Measurements from ENCODE around the gene DUSP19. TPM values are rescaled to one million over a fixed set of nuclear protein-coding genes. Genes with fewer than 3 reads are reported as not detected.

DUSP19 gene
- total RNA-seq, 1 experiment from 2014 or later = 1.8 TPM

- H3K9ac ChIP-seq (ENCODE audit: extremely low read depth, insufficient read length, low read length) = no peak overlapping the region
- TF ChIP-seq, protein P1, sequence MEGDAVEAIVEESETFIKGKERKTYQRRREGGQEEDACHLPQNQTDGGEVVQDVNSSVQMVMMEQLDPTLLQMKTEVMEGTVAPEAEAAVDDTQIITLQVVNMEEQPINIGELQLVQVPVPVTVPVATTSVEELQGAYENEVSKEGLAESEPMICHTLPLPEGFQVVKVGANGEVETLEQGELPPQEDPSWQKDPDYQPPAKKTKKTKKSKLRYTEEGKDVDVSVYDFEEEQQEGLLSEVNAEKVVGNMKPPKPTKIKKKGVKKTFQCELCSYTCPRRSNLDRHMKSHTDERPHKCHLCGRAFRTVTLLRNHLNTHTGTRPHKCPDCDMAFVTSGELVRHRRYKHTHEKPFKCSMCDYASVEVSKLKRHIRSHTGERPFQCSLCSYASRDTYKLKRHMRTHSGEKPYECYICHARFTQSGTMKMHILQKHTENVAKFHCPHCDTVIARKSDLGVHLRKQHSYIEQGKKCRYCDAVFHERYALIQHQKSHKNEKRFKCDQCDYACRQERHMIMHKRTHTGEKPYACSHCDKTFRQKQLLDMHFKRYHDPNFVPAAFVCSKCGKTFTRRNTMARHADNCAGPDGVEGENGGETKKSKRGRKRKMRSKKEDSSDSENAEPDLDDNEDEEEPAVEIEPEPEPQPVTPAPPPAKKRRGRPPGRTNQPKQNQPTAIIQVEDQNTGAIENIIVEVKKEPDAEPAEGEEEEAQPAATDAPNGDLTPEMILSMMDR (conservative IDR thresholded peaks at IDR 0.05) = no peak
- H4K20me1 ChIP-seq (ENCODE audit: control insufficient read depth, insufficient read depth, insufficient read length) = no peaks in the 10 kb centered on the region
- no peak overlapping the region for H2AK5ac ChIP-seq (ENCODE audit: insufficient read length, low read length)
- H3K4me1 ChIP-seq (ENCODE audit: insufficient read depth, low read length) = no peaks in the 10 kb centered on the region
- no peak overlapping the region for H3K27ac Mint-ChIP-seq
- no peaks in the 10 kb centered on the region for H3K27me3 ChIP-seq (ENCODE audit: insufficient read depth, low read length)
- no peaks in the 10 kb centered on the region for H3K27me3 Mint-ChIP-seq (ENCODE audit: low read depth)
- H2BK20ac ChIP-seq (ENCODE audit: low read depth, low read length, poor library complexity, severe bottlenecking) = no peak overlapping the region
- H3K4ac ChIP-seq (ENCODE audit: low read depth, low read length) = no peak overlapping the region
- no peak overlapping the region for H3K14ac ChIP-seq (ENCODE audit: insufficient read depth, low read length)
- no peak overlapping the region for H2BK120ac ChIP-seq (ENCODE audit: low read depth, low read length, poor library complexity, severe bottlenecking)
- H3K79me1 ChIP-seq (ENCODE audit: insufficient read depth, low read depth, low read length, poor library complexity, severe bottlenecking) = no peaks in the 10 kb centered on the region
- H2BK12ac ChIP-seq (ENCODE audit: insufficient read length, low read depth, low read length) = no peak overlapping the region
- H3K23ac ChIP-seq (ENCODE audit: insufficient read length, low read depth, low read length) = no peak overlapping the region
- H2BK15ac ChIP-seq (ENCODE audit: low read depth, low read length) = no peak overlapping the region
- no peak overlapping the region for H3K27ac ChIP-seq (ENCODE audit: insufficient read length, low read depth, low read length)
- no peak overlapping the region for H4K5ac ChIP-seq (ENCODE audit: insufficient read length, low read depth, low read length)
- WGBS (ENCODE audit: extremely low coverage, insufficient read length, low lambda C conversion rate) = no CpG with 5 or more reads among the region's 2 CpGs
- peak overlapping the region; percentile 98; a peak in 4 of 5 replicates for H3K4me3 Mint-ChIP-seq
- H3K36me3 Mint-ChIP-seq (ENCODE audit: insufficient read depth in 1 of 3, low read depth in 3 of 3) = peaks cover 7 to 30% (median 15%) of the 10 kb centered on the region in 3 experiments; a peak in 6 of 7 replicates
- peaks cover 21% of the 10 kb centered on the region in 2 experiments for H3K4me1 Mint-ChIP-seq
- H4K8ac ChIP-seq (replicated peaks; ENCODE audit: insufficient read length, low read depth, low read length) = no peak overlapping the region
- H3K56ac ChIP-seq (ENCODE audit: insufficient read length, low read depth, low read length) = no peak overlapping the region
- H3K79me2 ChIP-seq (ENCODE audit: insufficient read depth, low read length) = peaks cover 34% of the 10 kb centered on the region
- no peak overlapping the region for H2AFZ ChIP-seq (ENCODE audit: low read length)
- no peaks in the 10 kb centered on the region for H3K9me3 Mint-ChIP-seq
- no peaks in the 10 kb centered on the region for H3K9me3 ChIP-seq (ENCODE audit: control insufficient read depth, low read depth, low read length)
- peaks cover 6% of the 10 kb centered on the region for H3K23me2 ChIP-seq (ENCODE audit: insufficient read length, low read depth, low read length, poor library complexity, severe bottlenecking)
- no peak overlapping the region for H2BK5ac ChIP-seq (ENCODE audit: insufficient read length, low read length)
- H3T11ph ChIP-seq (ENCODE audit: low read length) = no peak overlapping the region
- H3K4me2 ChIP-seq (ENCODE audit: insufficient read depth, insufficient read length, low read length) = no peak overlapping the region
- H4K91ac ChIP-seq (ENCODE audit: insufficient read length, low read depth, low read length) = no peak overlapping the region
- DNase-seq = no peak
- H3K18ac ChIP-seq (ENCODE audit: insufficient read length, low read depth, low read length) = no peak overlapping the region
These were observed 48.1 kb downstream of the DUSP19 start for GRCh38 chr2:183126635-183127034.
